WTC11 (cell line): Measurements from ENCODE around the gene MUSTN1. TPM values are rescaled to one million over a fixed set of nuclear protein-coding genes. Genes with fewer than 3 reads are reported as not detected.

Source experiments
- ATAC-seq: fragments of 200-7000 bp; cut with Tn5 transposase; 2 replicates; pipeline ENCODE4 v1.10.0; 2021; ENCODE audit warnings: mild to moderate bottlenecking, moderate library complexity
- CTCF ChIA-PET: fragments of 300-600 bp; sonication (Branson Sonifier 250); formaldehyde crosslinking; loops from one replicate; lab custom pipeline; 2021; ENCODE audit warnings: antibody characterized with exemption; lab: Charles Lee
- POLR2A ChIA-PET: fragments of 350-600 bp; sonication (Branson Sonifier 250); formaldehyde crosslinking; loops from one replicate; lab custom pipeline; 2021; ENCODE audit warnings: antibody characterized with exemption; lab: Charles Lee
- DNase-seq: peaks from one replicate; pipeline ENCODE4 v3.0.0; 2021; ENCODE audit warnings: low spot score
- H3K27ac Mint-ChIP-seq: 2 replicates; pipeline ENCODE4 v1.8.0; 2021; ENCODE audit warnings: mixed read lengths
- H3K27me3 Mint-ChIP-seq: 2 replicates; pipeline ENCODE4 v1.8.0; 2021; ENCODE audit warnings: low read depth, mild to moderate bottlenecking, moderate library complexity, mixed read lengths
- H3K36me3 Mint-ChIP-seq: 2 replicates; pipeline ENCODE4 v1.8.0; 2021; ENCODE audit warnings: mixed read lengths
- H3K4me1 Mint-ChIP-seq: 2 replicates; pipeline ENCODE4 v1.8.0; 2022; ENCODE audit warnings: mixed read lengths
- H3K4me3 Mint-ChIP-seq: 2 replicates; pipeline ENCODE4 v1.8.0; 2021; ENCODE audit warnings: mild to moderate bottlenecking, moderate library complexity, mixed read lengths
- H3K9me3 Mint-ChIP-seq: 2 replicates; pipeline ENCODE4 v1.8.0; 2021; ENCODE audit warnings: mixed read lengths
- ATF3 ChIP-seq: sonication (generic); formaldehyde crosslinking; conservative IDR thresholded peaks from 2 replicates; pipeline ENCODE4 v1.8.1; 2022; ENCODE audit warnings: mild to moderate bottlenecking, missing genetic modification reagents
- CREB1 ChIP-seq: sonication (generic); formaldehyde crosslinking; IDR thresholded peaks from 2 replicates; pipeline ENCODE4 v1.8.0; 2023; ENCODE audit warnings: mild to moderate bottlenecking, missing genetic modification reagents
- ESRRA ChIP-seq: sonication (generic); formaldehyde crosslinking; IDR thresholded peaks from 2 replicates; pipeline ENCODE4 v1.8.1; 2022; ENCODE audit warnings: mild to moderate bottlenecking, missing genetic modification reagents, borderline replicate concordance
- GABPB1 ChIP-seq: sonication (generic); formaldehyde crosslinking; IDR thresholded peaks from 2 replicates; pipeline ENCODE4 v1.8.1; 2023; ENCODE audit warnings: mild to moderate bottlenecking, missing genetic modification reagents
- IRF2 ChIP-seq: sonication (generic); formaldehyde crosslinking; IDR thresholded peaks from 2 replicates; pipeline ENCODE4 v1.8.0; 2022; ENCODE audit warnings: low read depth, missing genetic modification reagents, borderline replicate concordance
- KAT7 ChIP-seq: sonication (generic); formaldehyde crosslinking; IDR thresholded peaks from 2 replicates; pipeline ENCODE4 v1.8.1; 2023; ENCODE audit warnings: missing genetic modification reagents, mild to moderate bottlenecking, borderline replicate concordance
- PRDM15 ChIP-seq: sonication (generic); formaldehyde crosslinking; IDR thresholded peaks from 2 replicates; pipeline ENCODE4 v1.8.0; 2022; ENCODE audit warnings: missing genetic modification reagents
- PREB ChIP-seq: sonication (generic); formaldehyde crosslinking; IDR thresholded peaks from 2 replicates; pipeline ENCODE4 v1.8.1; 2022; ENCODE audit warnings: mild to moderate bottlenecking, missing genetic modification reagents, moderate library complexity, borderline replicate concordance
- RORB ChIP-seq: fragments of 250-450 bp; sonication (Bioruptor Pico); IDR thresholded peaks from 2 replicates; pipeline ENCODE4 v1.9.0; 2021; ENCODE audit warnings: mild to moderate bottlenecking
- SMAD4 ChIP-seq: sonication (generic); formaldehyde crosslinking; IDR thresholded peaks from 2 replicates; pipeline ENCODE4 v1.8.0; 2022; ENCODE audit warnings: mild to moderate bottlenecking, missing genetic modification reagents
- TEAD1 ChIP-seq: sonication (generic); formaldehyde crosslinking; IDR thresholded peaks from 2 replicates; pipeline ENCODE4 v1.8.0; 2022; ENCODE audit warnings: mild to moderate bottlenecking, missing genetic modification reagents
- ZBTB21 ChIP-seq: sonication (generic); formaldehyde crosslinking; IDR thresholded peaks from 2 replicates; pipeline ENCODE4 v1.8.1; 2023; ENCODE audit warnings: mild to moderate bottlenecking, missing genetic modification reagents, borderline replicate concordance
- ZNF138 ChIP-seq: sonication (generic); formaldehyde crosslinking; conservative IDR thresholded peaks from 2 replicates; pipeline ENCODE4 v1.8.1; 2022; ENCODE audit warnings: mild to moderate bottlenecking, moderate library complexity, missing genetic modification reagents
- ZNF219 ChIP-seq: sonication (generic); formaldehyde crosslinking; IDR thresholded peaks from 2 replicates; pipeline ENCODE4 v1.8.0; 2023; ENCODE audit warnings: missing genetic modification reagents, mild to moderate bottlenecking, borderline replicate concordance
- ZNF396 ChIP-seq: fragments of 250-450 bp; sonication (Bioruptor Pico); IDR thresholded peaks from 2 replicates; pipeline ENCODE4 v1.8.0; 2021; ENCODE audit warnings: mild to moderate bottlenecking, moderate library complexity, borderline replicate concordance
- ZNF416 ChIP-seq: fragments of 250-450 bp; sonication (Bioruptor Pico); IDR thresholded peaks from 2 replicates; pipeline ENCODE4 v1.9.0; 2021; ENCODE audit warnings: mild to moderate bottlenecking, inconsistent platforms
- ZNF512 ChIP-seq: sonication (generic); formaldehyde crosslinking; IDR thresholded peaks from 2 replicates; pipeline ENCODE4 v1.8.1; 2022; ENCODE audit warnings: missing genetic modification reagents, borderline replicate concordance
- ZNF671 ChIP-seq: fragments of 250-450 bp; sonication (Bioruptor Pico); IDR thresholded peaks from 2 replicates; pipeline ENCODE4 v1.8.0; 2021; ENCODE audit warnings: mild to moderate bottlenecking
- total RNA-seq: library from RNA; stranded (reverse); gene quantifications from 3 replicates; pipeline ENCODE4 v1.2.3, GENCODE V29; 2021
- TF ChIP-seq, protein P1 (sequence below): sonication (generic); formaldehyde crosslinking; IDR thresholded peaks from 2 replicates; pipeline ENCODE4 v1.8.1; 2023; ENCODE audit warnings: mild to moderate bottlenecking, missing genetic modification reagents
- TF ChIP-seq, protein P2 (sequence below): sonication (generic); formaldehyde crosslinking; IDR thresholded peaks from 2 replicates; pipeline ENCODE4 v1.8.0; 2023; ENCODE audit warnings: missing genetic modification reagents, mild to moderate bottlenecking, borderline replicate concordance
- TF ChIP-seq, protein P3 (sequence below): sonication (generic); formaldehyde crosslinking; IDR thresholded peaks from 2 replicates; pipeline ENCODE4 v1.8.0; 2022; ENCODE audit warnings: mild to moderate bottlenecking, missing genetic modification reagents
- TF ChIP-seq, protein P4 (sequence below): sonication (generic); formaldehyde crosslinking; IDR thresholded peaks from 2 replicates; pipeline ENCODE4 v1.8.1; 2023; ENCODE audit warnings: mild to moderate bottlenecking, missing genetic modification reagents, moderate library complexity

MUSTN1 gene
- total RNA-seq, 1 experiment from 2014 or later: 4.2 TPM

- no peak for DNase-seq
- H3K36me3 Mint-ChIP-seq: peaks cover 6% of the 10 kb centered on the region
- TF ChIP-seq, protein P1, sequence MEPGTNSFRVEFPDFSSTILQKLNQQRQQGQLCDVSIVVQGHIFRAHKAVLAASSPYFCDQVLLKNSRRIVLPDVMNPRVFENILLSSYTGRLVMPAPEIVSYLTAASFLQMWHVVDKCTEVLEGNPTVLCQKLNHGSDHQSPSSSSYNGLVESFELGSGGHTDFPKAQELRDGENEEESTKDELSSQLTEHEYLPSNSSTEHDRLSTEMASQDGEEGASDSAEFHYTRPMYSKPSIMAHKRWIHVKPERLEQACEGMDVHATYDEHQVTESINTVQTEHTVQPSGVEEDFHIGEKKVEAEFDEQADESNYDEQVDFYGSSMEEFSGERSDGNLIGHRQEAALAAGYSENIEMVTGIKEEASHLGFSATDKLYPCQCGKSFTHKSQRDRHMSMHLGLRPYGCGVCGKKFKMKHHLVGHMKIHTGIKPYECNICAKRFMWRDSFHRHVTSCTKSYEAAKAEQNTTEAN (CRISPR knock-in tag): no peak
- no peak for TF ChIP-seq IRF2 (CRISPR knock-in tag)
- no peak for TF ChIP-seq CREB1 (CRISPR knock-in tag)
- TF ChIP-seq ATF3 (CRISPR knock-in tag): no peak
- no peak for TF ChIP-seq ZBTB21 (CRISPR knock-in tag)
- TF ChIP-seq TEAD1: no peak
- TF ChIP-seq PREB: no peak
- TF ChIP-seq KAT7 (CRISPR knock-in tag): no peak
- TF ChIP-seq ZNF138 (CRISPR knock-in tag): no peak
- no peak for TF ChIP-seq ZNF396
- TF ChIP-seq, all 79 proteins: peak for 0
- Mint-ChIP-seq H3K27me3 (no peaks in the 10 kb centered on the region), H3K9me3 (no peaks in the 10 kb centered on the region), H3K4me1 (peaks cover 5% of the 10 kb centered on the region; the same call in 1 of the 2 replicates), H3K27ac (no peak overlapping the region), H3K4me3 (no peak overlapping the region)
- POLR2A ChIA-PET: no interaction called here
- ATAC-seq: no peak
- CTCF ChIA-PET: interaction anchor here (0.8 to 1.5 kb wide), 4 partner anchors 15 to 44 kb away, joined by 4 to 10 read pairs (median 6); no protein-coding TSS in a partner anchor
Measured at GRCh38 chr3:52836471-52836845, 1.6 kb upstream of the MUSTN1 start.

GRCh38 chr3:52835766-52836470, 1.1 kb upstream of the MUSTN1 start:
- no peak overlapping the region for H3K27ac Mint-ChIP-seq
- H3K4me3 Mint-ChIP-seq: no peak overlapping the region
- H3K27me3 Mint-ChIP-seq: no peaks in the 10 kb centered on the region
- peaks cover 6% of the 10 kb centered on the region for H3K36me3 Mint-ChIP-seq
- H3K4me1 Mint-ChIP-seq: peaks cover 5% of the 10 kb centered on the region; the same call in 1 of the 2 replicates
- CTCF ChIA-PET: interaction anchor here (0.7 to 1.0 kb wide), 2 partner anchors 15 to 43 kb away, joined by 3 to 5 read pairs; no protein-coding TSS in a partner anchor
- POLR2A ChIA-PET: no interaction called here
- ATAC-seq (no peak), DNase-seq (no peak)
- no peaks in the 10 kb centered on the region for H3K9me3 Mint-ChIP-seq
- no peak for TF ChIP-seq ZNF219 (CRISPR knock-in tag)
- no peak for TF ChIP-seq ZNF416 (CRISPR knock-in tag)
- no peak for TF ChIP-seq ZNF512 (CRISPR knock-in tag)
- TF ChIP-seq, protein P2, sequence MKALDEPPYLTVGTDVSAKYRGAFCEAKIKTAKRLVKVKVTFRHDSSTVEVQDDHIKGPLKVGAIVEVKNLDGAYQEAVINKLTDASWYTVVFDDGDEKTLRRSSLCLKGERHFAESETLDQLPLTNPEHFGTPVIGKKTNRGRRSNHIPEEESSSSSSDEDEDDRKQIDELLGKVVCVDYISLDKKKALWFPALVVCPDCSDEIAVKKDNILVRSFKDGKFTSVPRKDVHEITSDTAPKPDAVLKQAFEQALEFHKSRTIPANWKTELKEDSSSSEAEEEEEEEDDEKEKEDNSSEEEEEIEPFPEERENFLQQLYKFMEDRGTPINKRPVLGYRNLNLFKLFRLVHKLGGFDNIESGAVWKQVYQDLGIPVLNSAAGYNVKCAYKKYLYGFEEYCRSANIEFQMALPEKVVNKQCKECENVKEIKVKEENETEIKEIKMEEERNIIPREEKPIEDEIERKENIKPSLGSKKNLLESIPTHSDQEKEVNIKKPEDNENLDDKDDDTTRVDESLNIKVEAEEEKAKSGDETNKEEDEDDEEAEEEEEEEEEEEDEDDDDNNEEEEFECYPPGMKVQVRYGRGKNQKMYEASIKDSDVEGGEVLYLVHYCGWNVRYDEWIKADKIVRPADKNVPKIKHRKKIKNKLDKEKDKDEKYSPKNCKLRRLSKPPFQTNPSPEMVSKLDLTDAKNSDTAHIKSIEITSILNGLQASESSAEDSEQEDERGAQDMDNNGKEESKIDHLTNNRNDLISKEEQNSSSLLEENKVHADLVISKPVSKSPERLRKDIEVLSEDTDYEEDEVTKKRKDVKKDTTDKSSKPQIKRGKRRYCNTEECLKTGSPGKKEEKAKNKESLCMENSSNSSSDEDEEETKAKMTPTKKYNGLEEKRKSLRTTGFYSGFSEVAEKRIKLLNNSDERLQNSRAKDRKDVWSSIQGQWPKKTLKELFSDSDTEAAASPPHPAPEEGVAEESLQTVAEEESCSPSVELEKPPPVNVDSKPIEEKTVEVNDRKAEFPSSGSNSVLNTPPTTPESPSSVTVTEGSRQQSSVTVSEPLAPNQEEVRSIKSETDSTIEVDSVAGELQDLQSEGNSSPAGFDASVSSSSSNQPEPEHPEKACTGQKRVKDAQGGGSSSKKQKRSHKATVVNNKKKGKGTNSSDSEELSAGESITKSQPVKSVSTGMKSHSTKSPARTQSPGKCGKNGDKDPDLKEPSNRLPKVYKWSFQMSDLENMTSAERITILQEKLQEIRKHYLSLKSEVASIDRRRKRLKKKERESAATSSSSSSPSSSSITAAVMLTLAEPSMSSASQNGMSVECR (CRISPR knock-in tag): no peak
- TF ChIP-seq ZNF671 (CRISPR knock-in tag): no peak
- TF ChIP-seq ESRRA (CRISPR knock-in tag): no peak
- no peak for TF ChIP-seq SMAD4 (CRISPR knock-in tag)
- TF ChIP-seq, protein P3, sequence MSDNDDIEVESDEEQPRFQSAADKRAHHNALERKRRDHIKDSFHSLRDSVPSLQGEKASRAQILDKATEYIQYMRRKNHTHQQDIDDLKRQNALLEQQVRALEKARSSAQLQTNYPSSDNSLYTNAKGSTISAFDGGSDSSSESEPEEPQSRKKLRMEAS (CRISPR knock-in tag): no peak
- TF ChIP-seq, protein P4, sequence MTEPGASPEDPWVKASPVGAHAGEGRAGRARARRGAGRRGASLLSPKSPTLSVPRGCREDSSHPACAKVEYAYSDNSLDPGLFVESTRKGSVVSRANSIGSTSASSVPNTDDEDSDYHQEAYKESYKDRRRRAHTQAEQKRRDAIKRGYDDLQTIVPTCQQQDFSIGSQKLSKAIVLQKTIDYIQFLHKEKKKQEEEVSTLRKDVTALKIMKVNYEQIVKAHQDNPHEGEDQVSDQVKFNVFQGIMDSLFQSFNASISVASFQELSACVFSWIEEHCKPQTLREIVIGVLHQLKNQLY: no peak
- no peak for TF ChIP-seq RORB (CRISPR knock-in tag)
- no peak for TF ChIP-seq PRDM15 (CRISPR knock-in tag)
- no peak for TF ChIP-seq GABPB1 (CRISPR knock-in tag)
